B cell (primary cell): Measurements from ENCODE around the gene ARHGAP15. TPM values are rescaled to one million over a fixed set of nuclear protein-coding genes. Genes with fewer than 3 reads are reported as not detected.

Experiments
- ATAC-seq: fragments of 200-7000 bp; cut with Tn5 transposase; one replicate; pipeline ENCODE4 v1.10.0; 2021; ENCODE audit warnings: low read depth, mild to moderate bottlenecking, moderate number of reproducible peaks, moderate library complexity
- CTCF ChIA-PET: fragments of 350-600 bp; sonication (Branson Sonifier 250); formaldehyde crosslinking; loops from one replicate; lab custom pipeline; 2021; ENCODE audit warnings: antibody characterized with exemption, inconsistent platforms; lab: Charles Lee
- POLR2A ChIA-PET: fragments of 350-600 bp; sonication (Branson Sonifier 250); formaldehyde crosslinking; loops from one replicate; lab custom pipeline; 2021; ENCODE audit warnings: antibody characterized with exemption; lab: Charles Lee
- DNase-seq: peaks from one replicate; pipeline ENCODE4 v3.0.0; 2013
- H2AFZ ChIP-seq: 2 replicates; pipeline ENCODE4 v1.6.1; 2012; ENCODE audit warnings: mild to moderate bottlenecking, low read depth, low read length; ENCODE audit not compliant: insufficient read depth, poor library complexity, severe bottlenecking
- H3K27ac ChIP-seq, 2 donors: 1 replicate in 1 of 2; 2 replicates in 1 of 2; pipeline ENCODE4 v1.5.1; 2012 to 2013; ENCODE audit warnings: low read length in 2 of 2, mild to moderate bottlenecking in 2 of 2, moderate library complexity in 1 of 2
- H3K27me3 ChIP-seq, 4 experiments: fragments of 200-600 bp in 1 of 4; sonication (generic) in 1 of 4; replicated peaks in 1 of 4; 1 replicate in 2 of 4; 2 replicates in 2 of 4; pipeline versions ENCODE4 v1.6.1 to v1.7.0; 2013 to 2016; ENCODE audit warnings: low read length in 3 of 4, mild to moderate bottlenecking in 2 of 4, mixed read lengths in 1 of 4, moderate library complexity in 1 of 4; ENCODE audit not compliant: insufficient read depth in 4 of 4, control insufficient read depth in 3 of 4; ENCODE audit errors: control extremely low read depth in 1 of 4
- H3K36me3 ChIP-seq, 2 experiments: replicated peaks in 1 of 2; 1 replicate in 1 of 2; 2 replicates in 1 of 2; pipeline versions ENCODE4 v1.6.1 to v1.7.1; 2013; ENCODE audit warnings: low read length in 1 of 2; ENCODE audit not compliant: insufficient read depth in 2 of 2, control insufficient read depth in 1 of 2; ENCODE audit errors: control extremely low read depth in 1 of 2, extremely low read depth in 1 of 2
- H3K4me1 ChIP-seq, 2 donors: fragments of 200-600 bp in 1 of 2; sonication (generic) in 1 of 2; 1 replicate in 1 of 2; 2 replicates in 1 of 2; pipeline versions ENCODE4 v1.5.1 to v1.6.1; 2013 to 2017; ENCODE audit warnings: low read length in 2 of 2; ENCODE audit not compliant: control insufficient read depth in 2 of 2, insufficient read depth in 2 of 2
- H3K4me2 ChIP-seq: replicated peaks from 2 replicates; pipeline ENCODE3; 2012; ENCODE audit warnings: mild to moderate bottlenecking, low read depth, low read length; ENCODE audit not compliant: poor library complexity, severe bottlenecking
- H3K4me3 ChIP-seq, 5 experiments: fragments of 200-600 bp in 1 of 5; sonication (generic) in 1 of 5; 1 replicate in 3 of 5; 2 replicates in 2 of 5; pipeline versions ENCODE4 v1.5.1 to v1.7.0; 2011 to 2016; ENCODE audit warnings: low read length in 4 of 5, mild to moderate bottlenecking in 4 of 5, low read depth in 2 of 5, control low read depth in 1 of 5, moderate library complexity in 1 of 5; ENCODE audit not compliant: insufficient read depth in 1 of 5; ENCODE audit errors: control extremely low read depth in 1 of 5, extremely low read depth in 1 of 5
- H3K79me2 ChIP-seq: fragments of 200-600 bp; sonication (generic); one replicate; pipeline ENCODE4 v1.6.0; 2016; ENCODE audit warnings: low read length; ENCODE audit not compliant: control insufficient read depth, insufficient read depth
- H3K9ac ChIP-seq: fragments of 200-600 bp; sonication (generic); 2 replicates; pipeline ENCODE4 v1.6.1; 2017; ENCODE audit warnings: mild to moderate bottlenecking, low read length, moderate library complexity
- H3K9me3 ChIP-seq, 3 donors: one replicate each; pipeline versions ENCODE4 v1.6.1 to v1.7.1; 2013; ENCODE audit warnings: low read length in 2 of 3; ENCODE audit not compliant: control insufficient read depth in 2 of 3, insufficient read depth in 1 of 3; ENCODE audit errors: control extremely low read depth in 1 of 3
- H4K20me1 ChIP-seq: 2 replicates; pipeline ENCODE4 v1.6.0; 2012; ENCODE audit warnings: mild to moderate bottlenecking, low read length; ENCODE audit not compliant: insufficient read depth, control insufficient read depth, poor library complexity, severe bottlenecking
- H3K27ac Mint-ChIP-seq: one replicate; pipeline ENCODE4 v1.8.0; 2021; ENCODE audit warnings: mixed read lengths
- H3K27me3 Mint-ChIP-seq: one replicate; pipeline ENCODE4 v1.8.0; 2021; ENCODE audit warnings: mixed read lengths
- H3K4me1 Mint-ChIP-seq: one replicate; pipeline ENCODE4 v1.8.0; 2021; ENCODE audit warnings: mixed read lengths
- H3K4me3 Mint-ChIP-seq: one replicate; pipeline ENCODE4 v1.8.0; 2021; ENCODE audit warnings: mixed read lengths
- H3K9me3 Mint-ChIP-seq: one replicate; pipeline ENCODE4 v1.8.0; 2022; ENCODE audit warnings: mixed read lengths; ENCODE audit not compliant: insufficient read depth
- EZH2 ChIP-seq: IDR thresholded peaks from 2 replicates; pipeline ENCODE4 v1.6.1; 2012; ENCODE audit warnings: borderline replicate concordance, low read depth, mild to moderate bottlenecking, moderate library complexity, low read length; ENCODE audit not compliant: insufficient read depth, poor library complexity, severe bottlenecking
- WGBS: methylation state at CpG from one replicate; pipeline ENCODE4 v1.1.5; 2013; ENCODE audit warnings: missing lambda C conversion rate; ENCODE audit not compliant: insufficient coverage; 5-methylcytosine and 5-hydroxymethylcytosine counted together
- intact Hi-C: fragments of 100-400 bp; cut with micrococcal nuclease; formaldehyde crosslinking; loops from one replicate; pipeline ENCODE4 v1.10.0; 2022
- polyA plus RNA-seq: library from polyadenylated mRNA; depleted of rRNA; stranded (reverse); fragments of >200 nt; gene quantifications from 2 replicates; pipeline ENCODE4 v1.2.3, GENCODE V29; 2012
- total RNA-seq, 2 donors: library from RNA; stranded (reverse); fragments of 120-200 nt in 1 of 2; gene quantifications; 1 replicate in 1 of 2; 2 replicates in 1 of 2; pipeline versions ENCODE4 v1.2.3 to v1.2.4, GENCODE V29; 2013 to 2022
- TF ChIP-seq, protein P1 (sequence below): fragments of 200-600 bp; IDR thresholded peaks from one replicate; pipeline ENCODE4 v1.8.0; 2022; ENCODE audit warnings: antibody characterized with exemption, mild to moderate bottlenecking

The ARHGAP15 gene
- total and polyA plus RNA-seq, 2 donors (not counting 1 experiment from before 2014, with no cell fraction given): 58.6 to 187 TPM

DNA sequence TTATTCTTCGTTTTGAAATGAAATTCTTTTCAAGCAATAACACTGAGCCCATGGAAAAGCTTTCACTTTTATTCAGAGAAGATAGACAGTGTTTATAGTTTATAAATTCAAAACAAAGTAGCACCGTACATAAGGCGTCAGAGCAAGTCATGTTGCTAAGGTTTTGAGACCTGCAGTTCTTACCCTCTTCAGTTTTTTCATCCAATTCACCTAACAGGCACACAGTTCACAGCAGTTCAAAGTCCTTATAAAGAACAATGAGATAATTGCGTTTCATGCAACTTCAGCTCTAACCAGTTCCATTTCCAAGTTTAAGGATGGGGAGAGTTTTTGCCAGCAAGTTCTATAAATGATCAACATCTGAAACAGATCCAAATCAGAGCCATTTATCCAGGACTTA lies 96.7 kb downstream of the ARHGAP15 start:
- POLR2A ChIA-PET: no interaction called here
- Histone ChIP-seq H3K4me3 (no peak overlapping the region), H3K36me3 (peaks cover 24 to 67% of the 10 kb centered on the region in 2 experiments), H2AFZ (no peak overlapping the region), H3K4me1 (no peaks in the 10 kb centered on the region), H3K27me3 (no peaks in the 10 kb centered on the region), H3K79me2 (peaks cover 65% of the 10 kb centered on the region), H4K20me1 (peaks cover 19% of the 10 kb centered on the region), H3K27ac (no peak overlapping the region), H3K4me2 (no peak overlapping the region), H3K9ac (no peak overlapping the region), H3K9me3 (no peaks in the 10 kb centered on the region)
- intact Hi-C loops: no loop called here
- no CpG with 5 or more reads among the region's 4 CpGs for WGBS
- CTCF ChIA-PET: interaction anchor here (1.4 to 15.4 kb wide), 4 partner anchors 13 to 115 kb away, joined by 4 to 258 read pairs (median 73); no protein-coding TSS in a partner anchor
- H3K9me3 Mint-ChIP-seq: no peaks in the 10 kb centered on the region
- H3K4me1 Mint-ChIP-seq: peaks cover 17% of the 10 kb centered on the region
- H3K27ac Mint-ChIP-seq: peak overlapping the region; percentile 47
- H3K4me3 Mint-ChIP-seq: no peak overlapping the region
- TF ChIP-seq, protein P1, sequence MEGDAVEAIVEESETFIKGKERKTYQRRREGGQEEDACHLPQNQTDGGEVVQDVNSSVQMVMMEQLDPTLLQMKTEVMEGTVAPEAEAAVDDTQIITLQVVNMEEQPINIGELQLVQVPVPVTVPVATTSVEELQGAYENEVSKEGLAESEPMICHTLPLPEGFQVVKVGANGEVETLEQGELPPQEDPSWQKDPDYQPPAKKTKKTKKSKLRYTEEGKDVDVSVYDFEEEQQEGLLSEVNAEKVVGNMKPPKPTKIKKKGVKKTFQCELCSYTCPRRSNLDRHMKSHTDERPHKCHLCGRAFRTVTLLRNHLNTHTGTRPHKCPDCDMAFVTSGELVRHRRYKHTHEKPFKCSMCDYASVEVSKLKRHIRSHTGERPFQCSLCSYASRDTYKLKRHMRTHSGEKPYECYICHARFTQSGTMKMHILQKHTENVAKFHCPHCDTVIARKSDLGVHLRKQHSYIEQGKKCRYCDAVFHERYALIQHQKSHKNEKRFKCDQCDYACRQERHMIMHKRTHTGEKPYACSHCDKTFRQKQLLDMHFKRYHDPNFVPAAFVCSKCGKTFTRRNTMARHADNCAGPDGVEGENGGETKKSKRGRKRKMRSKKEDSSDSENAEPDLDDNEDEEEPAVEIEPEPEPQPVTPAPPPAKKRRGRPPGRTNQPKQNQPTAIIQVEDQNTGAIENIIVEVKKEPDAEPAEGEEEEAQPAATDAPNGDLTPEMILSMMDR: no peak
- no peak for TF ChIP-seq EZH2
- DNase-seq (no peak), ATAC-seq (no peak)
- no peaks in the 10 kb centered on the region for H3K27me3 Mint-ChIP-seq

DNA sequence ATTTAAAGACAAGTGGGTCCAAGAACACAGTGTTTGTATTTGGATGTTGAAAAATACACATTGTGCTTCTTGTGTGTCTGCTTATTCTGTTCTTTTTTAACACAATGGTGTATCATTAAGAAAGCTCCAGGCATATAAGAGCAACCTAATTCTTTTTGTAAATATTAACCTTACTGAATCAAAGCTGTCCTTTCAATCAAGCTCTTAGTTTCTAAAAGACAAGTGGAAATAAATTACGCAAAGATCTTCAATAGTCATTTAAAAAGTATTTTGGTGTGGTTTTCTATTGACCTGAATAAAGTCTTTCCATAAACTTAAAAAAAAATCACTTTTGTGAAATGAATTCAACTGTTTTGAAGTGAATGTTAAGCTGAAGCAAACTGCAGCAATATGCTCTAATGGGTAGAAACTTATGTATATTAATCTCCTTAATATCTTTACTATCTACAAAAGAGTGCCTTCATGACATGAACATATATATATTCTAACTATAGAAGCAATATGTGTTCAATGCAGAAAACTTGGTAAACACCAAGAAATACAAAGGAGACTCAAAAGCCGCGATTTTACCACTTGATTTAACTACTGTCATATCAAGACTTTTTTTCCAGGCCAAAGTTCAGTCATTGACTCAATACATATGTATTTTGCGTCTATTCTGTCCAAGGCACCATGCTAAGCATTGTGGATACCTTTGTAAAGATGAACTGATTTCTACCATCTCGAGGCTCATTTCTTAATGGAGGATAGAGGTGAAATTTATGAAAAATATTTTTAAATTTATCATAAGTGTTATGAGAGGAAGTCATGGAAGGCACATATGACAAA lies 97.7 kb downstream of the ARHGAP15 start:
- H3K9me3 ChIP-seq: peaks cover 0 to 4% (median 3%) of the 10 kb centered on the region in 3 donors
- H2AFZ ChIP-seq: no peak overlapping the region
- H3K4me2 ChIP-seq: no peak overlapping the region
- H3K4me1 ChIP-seq: no peaks in the 10 kb centered on the region
- WGBS: no CpG with 5 or more reads among the region's 5 CpGs
- intact Hi-C loops: no loop called here
- Mint-ChIP-seq H3K27ac (no peak overlapping the region), H3K4me1 (peaks cover 22% of the 10 kb centered on the region), H3K27me3 (no peaks in the 10 kb centered on the region), H3K4me3 (no peak overlapping the region), H3K9me3 (no peaks in the 10 kb centered on the region)
- POLR2A ChIA-PET: no interaction called here
- H3K9ac ChIP-seq: no peak overlapping the region
- TF ChIP-seq EZH2: no peak
- TF ChIP-seq, protein P1: no peak
- peaks cover 24 to 71% of the 10 kb centered on the region in 2 experiments for H3K36me3 ChIP-seq
- H3K4me3 ChIP-seq: no peak overlapping the region
- H3K27me3 ChIP-seq: no peaks in the 10 kb centered on the region
- DNase-seq (no peak), ATAC-seq (no peak)
- peaks cover 66% of the 10 kb centered on the region for H3K79me2 ChIP-seq
- H4K20me1 ChIP-seq: peaks cover 19% of the 10 kb centered on the region
- CTCF ChIA-PET: interaction anchor here (1.4 to 15.4 kb wide), 3 partner anchors 12 to 116 kb away, joined by 4 to 258 read pairs (median 127); no protein-coding TSS in a partner anchor
- H3K27ac ChIP-seq: no peak overlapping the region
